22Rv1 (cell line): ENCODE results near the gene CCDC170.

Experiments
- CTCF ChIP-seq: fragments of 450-650 bp; IDR thresholded peaks from 2 replicates; pipeline ENCODE4 v1.5.1; 2017; ENCODE audit warnings: mild to moderate bottlenecking
- ZFX ChIP-seq: fragments of 450-650 bp; IDR thresholded peaks from 2 replicates; pipeline ENCODE4 v1.6.1; 2017; ENCODE audit warnings: antibody characterized with exemption, borderline replicate concordance

- TF ChIP-seq CTCF = no peak
- no peak for TF ChIP-seq ZFX
Observed at GRCh38 chr6:151564654-151565053, 70.8 kb downstream of the CCDC170 start.
